Cardiac septum (tissue), 1 donor: ENCODE results near the gene OGT. TPM values are rescaled to one million over a fixed set of nuclear protein-coding genes. Genes with fewer than 3 reads are reported as not detected.

Experiments
- DNase-seq: peaks from one replicate; pipeline ENCODE4 v3.0.0-alpha.2; 2020; ENCODE audit warnings: low spot score
- intact Hi-C: fragments of 100-400 bp; cut with DNase I; formaldehyde crosslinking; loops from one replicate; pipeline ENCODE4 v1.14.0; 2022
- total RNA-seq: library from RNA; stranded (reverse); fragmentation: NEBNext Ultra II Directional; extraction: Animal tissue kit (Norgen Biotek cat#: 25700); gene quantifications from one replicate; pipeline ENCODE4 v1.2.1, GENCODE V29; 2021
- donor health status: DM: no; HTN: no; CAD: no.

Gene OGT
- total RNA-seq, 1 donor from 2014 or later: 88.0 TPM

DNA sequence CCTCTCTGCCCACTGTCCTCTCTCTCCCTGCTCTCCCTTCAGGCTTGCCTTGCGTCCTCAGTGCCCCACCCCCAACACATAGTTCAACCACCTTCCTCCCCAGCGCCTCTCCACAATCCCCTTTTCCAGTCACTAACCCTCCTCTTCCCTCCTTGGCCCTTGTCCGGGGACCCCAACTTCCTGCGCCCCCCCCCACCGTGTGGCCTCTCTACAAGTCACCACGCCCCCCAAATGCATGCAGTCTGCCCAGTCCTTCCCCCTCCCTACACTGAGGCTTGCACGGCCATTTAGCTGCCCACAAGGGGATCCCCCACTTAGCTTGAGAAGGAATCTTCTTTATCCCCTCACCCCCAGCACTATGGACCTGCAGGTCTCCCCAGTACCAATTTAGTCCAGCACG is 84.8 kb downstream of the OGT start:
- intact Hi-C loops: no loop called here
- no peak for DNase-seq

DNA sequence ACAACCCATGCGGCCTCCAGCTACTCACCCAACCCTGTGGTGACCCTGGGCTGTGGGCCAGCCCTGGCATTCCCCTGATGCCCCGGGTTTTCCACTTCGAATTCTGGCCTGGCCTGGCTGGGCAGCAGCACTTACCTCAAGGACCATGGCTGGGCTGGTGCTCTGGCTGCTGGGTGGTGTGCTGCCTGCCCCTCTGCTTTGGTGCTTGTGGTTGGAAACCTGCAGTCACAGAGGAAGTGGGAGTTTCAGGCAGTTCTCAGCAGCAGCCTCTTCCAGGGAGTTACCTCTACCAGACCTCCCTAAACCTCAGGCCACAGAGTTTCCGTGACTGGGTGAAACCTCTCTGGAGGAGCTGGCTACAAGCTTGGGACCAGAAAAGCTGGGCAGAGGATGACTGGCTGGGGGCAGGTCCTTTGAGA is 85.4 kb downstream of the OGT start, which contains the start of gene CXCR3:
TSS of gene CXCR3 (minus strand) at position 209 of the 419 bp plus-strand sequence. CDS start at position 147, 62 bp downstream.
- intact Hi-C loops: no loop called here
- no peak for DNase-seq

DNA sequence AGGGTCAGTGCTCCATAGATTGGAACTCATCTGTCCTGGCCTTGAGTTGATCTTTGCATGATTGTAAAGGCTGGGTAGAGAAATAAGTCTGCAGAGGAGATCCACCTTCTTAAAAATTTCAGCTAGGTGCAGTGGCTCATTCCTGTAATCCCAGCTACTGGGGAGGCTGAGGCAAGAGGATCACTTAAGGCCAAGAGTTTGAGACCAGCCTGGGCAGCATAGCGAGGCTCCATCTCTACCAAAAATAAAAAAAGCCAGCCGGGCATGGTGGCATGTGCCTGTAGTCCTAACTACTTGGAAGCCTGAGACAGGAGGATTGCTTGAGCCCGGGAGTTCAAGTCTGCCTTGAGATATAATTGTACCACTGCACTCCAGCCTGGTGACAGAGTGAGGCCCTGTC is 85.9 kb downstream of the OGT start:
- DNase-seq: peak; percentile 17
- intact Hi-C loops: no loop called here

- peak; percentile 66 for DNase-seq
Observed at GRCh38 chrX:71619193-71619592, 86.3 kb downstream of the OGT start.

DNA sequence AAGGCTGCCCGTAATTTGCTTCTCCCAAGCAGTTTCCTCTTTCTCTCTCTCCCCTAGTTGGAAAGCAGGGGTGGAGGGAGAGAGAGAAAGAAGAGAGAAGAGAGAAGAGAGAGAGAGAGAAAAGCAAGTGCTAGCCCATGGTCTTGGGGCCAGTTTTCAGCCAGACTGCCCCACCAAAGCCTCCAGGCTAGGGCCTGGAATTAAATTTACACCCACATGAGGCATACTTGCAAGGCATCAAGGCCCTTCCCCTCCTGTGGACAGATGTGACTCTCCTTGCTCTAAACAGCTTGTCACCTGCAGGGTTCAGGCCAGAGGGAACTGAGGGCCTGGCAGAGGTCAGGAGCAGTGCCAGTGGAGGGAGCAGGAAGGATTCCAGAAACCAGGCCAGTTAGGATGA is 87.1 kb downstream of the OGT start:
- DNase-seq: peak; percentile 44

More at GRCh38 chrX:71619193-71619592, 86.3 kb downstream of the OGT start:
- intact Hi-C loops: no loop called here

DNA sequence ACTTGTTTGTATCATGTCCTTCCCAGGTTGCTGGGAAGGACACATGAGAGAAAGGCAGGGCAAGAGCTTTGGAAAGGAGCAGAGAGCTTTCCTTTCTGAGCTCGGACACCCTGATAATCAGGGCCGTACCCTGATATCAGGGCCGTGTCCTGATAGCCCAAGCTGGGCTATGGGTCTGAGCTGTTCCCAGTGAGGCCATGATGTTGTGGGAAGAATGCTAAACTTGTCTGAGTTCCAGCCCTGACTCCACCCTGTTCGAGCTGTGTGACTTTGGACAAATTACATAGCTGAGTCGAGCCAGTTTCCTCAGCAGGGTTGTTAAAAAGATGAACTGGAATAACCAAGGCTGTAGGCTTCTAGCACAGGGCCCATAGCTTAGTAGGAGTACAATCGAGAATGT is 88.7 kb downstream of the OGT start:
- intact Hi-C loops: no loop called here
- peak; percentile 54 for DNase-seq

More for the DNA sequence above, 87.1 kb downstream of the OGT start:
- intact Hi-C loops: no loop called here

DNA sequence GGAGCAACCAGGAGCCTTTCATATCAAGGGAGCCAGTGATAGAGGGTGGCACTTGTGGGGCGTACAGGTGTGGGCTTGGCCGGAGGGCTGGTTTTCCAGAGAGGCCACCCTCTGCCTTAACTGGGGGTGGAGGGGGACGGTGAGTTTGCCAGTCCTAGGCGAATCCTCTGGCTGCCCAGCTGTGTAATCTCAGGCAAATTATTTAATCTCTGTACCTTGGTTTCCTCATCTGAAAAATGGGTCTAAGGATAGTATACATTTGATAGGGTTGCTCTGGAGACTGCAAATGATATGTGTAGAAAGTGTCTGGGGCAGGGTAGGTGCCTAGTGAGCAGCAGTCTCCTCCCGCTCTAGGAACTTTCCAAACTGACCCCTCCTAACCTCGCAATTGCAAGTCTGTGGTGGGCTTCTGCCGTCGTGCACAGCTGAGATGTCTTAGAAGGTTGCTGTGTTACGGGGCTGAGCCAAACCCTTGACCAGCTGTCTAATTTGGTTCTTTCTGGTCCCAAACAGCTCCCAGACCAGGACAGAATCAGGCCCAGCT is 89.2 kb downstream of the OGT start:
- DNase-seq: peak; percentile 63
- intact Hi-C loops: no loop called here

DNA sequence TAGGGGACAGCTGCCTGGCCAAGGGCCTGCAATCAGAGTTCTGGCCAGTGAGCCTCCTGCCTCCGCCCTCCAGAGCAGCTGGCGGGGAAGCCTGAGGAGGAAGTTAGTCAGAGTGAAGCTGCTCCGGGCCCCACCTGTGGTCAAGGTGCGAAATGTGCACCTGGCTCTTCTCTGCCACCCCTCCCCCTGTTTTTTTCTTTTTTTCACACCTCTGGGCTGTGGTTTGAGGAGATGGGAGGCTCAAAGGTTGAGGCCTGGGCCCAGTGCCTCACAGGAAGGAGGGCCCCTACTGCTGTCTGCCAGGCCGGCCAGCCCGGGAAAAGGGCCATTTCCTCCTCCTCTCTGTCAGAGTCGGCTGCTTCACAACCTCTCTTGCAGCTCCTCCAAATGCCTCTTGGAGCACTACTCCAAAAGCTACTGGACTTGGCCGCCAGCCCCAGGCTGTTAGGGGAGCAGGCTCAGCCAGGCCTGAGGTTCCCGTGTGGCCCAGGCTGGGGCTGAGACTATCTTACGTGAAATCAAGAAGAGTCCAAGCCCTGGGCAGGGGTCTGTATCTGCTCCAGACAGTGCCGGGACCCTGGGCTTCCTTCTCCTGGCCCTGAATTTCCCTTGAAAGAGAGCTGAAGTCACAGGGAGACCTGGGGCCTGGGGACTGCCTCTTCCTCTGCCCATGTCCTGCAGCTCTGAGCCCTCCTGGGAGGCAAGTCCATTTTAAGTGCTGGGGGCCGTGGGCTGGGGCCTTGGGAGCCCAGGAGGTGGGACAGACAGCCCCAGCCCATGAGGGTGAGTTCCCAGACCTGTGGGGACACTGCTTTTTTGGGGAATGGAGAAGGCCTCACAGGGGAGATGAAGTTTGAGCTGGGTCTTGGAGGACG is 89.9 kb downstream of the OGT start:
- peak; percentile 84 for DNase-seq
- intact Hi-C loops: no loop called here

- intact Hi-C loops: no loop called here
- no peak for DNase-seq
Observed at GRCh38 chrX:71623714-71624113, 90.8 kb downstream of the OGT start.

- intact Hi-C loops: no loop called here
- no peak for DNase-seq
Observed at GRCh38 chrX:71625471-71625870, 92.6 kb downstream of the OGT start.

Other genes starting within 250 kb of the OGT start
- gene NONO, start 249.5 kb upstream of the OGT start, total RNA-seq: 107 TPM
- gene ITGB1BP2, start 231.4 kb upstream of the OGT start, total RNA-seq: 85.5 TPM
- gene TAF1, start 166.7 kb upstream of the OGT start, total RNA-seq: 25.7 TPM
- gene GCNA, start 45.3 kb downstream of the OGT start, total RNA-seq: 1.4 TPM
- 0.13 TPM for gene CXCR3, start 85.4 kb downstream of the OGT start, total RNA-seq
- not detected for gene CXorf49, start 185.2 kb downstream of the OGT start, total RNA-seq
- not detected for gene CXorf49B, start 230.2 kb downstream of the OGT start, total RNA-seq